Testis (tissue), 2 donors: Measurements from ENCODE around the gene PABPC1L.

Experiments
- CTCF ChIP-seq, 3 experiments: fragments of 450-650 bp in 2 of 3; fragments of 200-600 bp in 1 of 3; sonication (generic) in 1 of 3; IDR thresholded peaks; one replicate each; pipeline ENCODE4 v1.5.1; 2016 to 2019; ENCODE audit warnings: antibody characterized with exemption in 3 of 3, mild to moderate bottlenecking in 2 of 3, moderate library complexity in 1 of 3
- POLR2A ChIP-seq: fragments of 450-650 bp; IDR thresholded peaks from one replicate; pipeline ENCODE4 v1.6.1; 2017; ENCODE audit warnings: antibody characterized with exemption, mild to moderate bottlenecking, moderate library complexity

GRCh38 chr20:44883214-44883902 is 26.5 kb upstream of the PABPC1L start:
- TF ChIP-seq CTCF (IDR thresholded peaks at IDR 0.05) = no peak
- TF ChIP-seq POLR2A = no peak
